ENCODE measurements around the gene TIPARP.
"Not testable (repeated sequence)": the region's sequence is repeated elsewhere in the genome, so short reads cannot be mapped to it uniquely, and the experiment has no call there.

The TIPARP gene

DNA sequence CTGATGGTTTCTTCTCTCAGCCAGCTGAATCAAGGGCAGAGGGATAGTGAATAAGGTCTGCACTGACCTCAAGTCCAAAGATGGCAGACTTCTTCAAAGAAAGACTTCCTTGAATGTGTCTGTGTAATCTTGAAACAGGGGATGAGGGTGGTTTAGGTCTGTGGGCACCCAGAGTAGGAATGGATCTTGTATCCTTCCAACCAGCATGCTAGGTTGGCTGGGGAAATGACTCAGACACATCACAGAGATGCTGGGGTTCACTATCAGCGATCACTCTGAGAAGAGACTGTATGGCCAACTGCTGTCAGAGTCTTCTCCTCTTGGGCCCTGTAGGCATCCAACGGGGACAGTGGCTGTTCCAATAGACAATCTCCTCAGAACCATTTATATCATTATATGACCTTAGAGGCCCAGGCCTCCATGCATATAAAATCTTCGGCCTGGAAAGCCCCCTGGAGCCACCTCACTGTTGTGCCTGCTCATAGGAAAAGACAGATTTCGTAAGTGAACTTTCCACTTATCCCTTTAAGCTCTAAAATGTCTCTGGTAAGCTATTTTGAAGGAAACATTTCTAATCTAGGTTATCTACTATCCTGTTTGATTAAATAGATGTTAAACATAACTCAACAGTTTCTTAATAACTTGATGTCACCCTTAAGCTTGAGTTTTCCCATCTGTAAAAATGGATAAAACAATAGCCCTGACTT lies 58.5 kb downstream of the TIPARP start:
- TF ChIP-seq CTCF (IDR thresholded peaks at IDR 0.05; ENCODE audit: low read depth, low read length), result no peak
- in situ Hi-C loops (cut with HindIII; ENCODE audit: low sequenced_read_pairs), result no loop called here
- H3K4me3 ChIP-seq (ENCODE audit: low read depth, low read length), result no peak overlapping the region
- no peak for DNase-seq (ENCODE audit: low read depth, low spot score)

DNA sequence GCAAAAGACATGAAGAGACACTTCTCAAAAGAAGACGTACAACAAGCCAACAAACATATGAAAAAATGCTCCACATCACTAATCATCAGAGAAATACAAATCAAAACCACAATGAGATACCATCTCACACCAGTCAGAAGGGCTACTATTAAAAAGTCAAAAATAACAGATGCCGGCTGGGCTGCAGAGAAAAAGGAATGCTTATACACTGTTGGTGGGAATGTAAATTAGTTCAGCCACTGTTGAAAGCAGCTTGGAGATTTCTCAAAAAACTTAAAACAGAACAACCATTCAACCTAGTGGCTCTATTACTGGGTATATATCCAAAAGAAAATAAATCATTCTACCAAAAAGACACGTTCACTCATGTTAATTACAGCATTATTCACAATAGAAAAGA lies 60.3 kb downstream of the TIPARP start:
- in situ Hi-C loops (cut with HindIII; ENCODE audit: low sequenced_read_pairs), result not testable (repeated sequence)

GRCh38 chr3:156735471-156735870 lies 61.1 kb downstream of the TIPARP start:
- in situ Hi-C loops (cut with HindIII; ENCODE audit: low sequenced_read_pairs), result no loop called here
- TF ChIP-seq CTCF (IDR thresholded peaks at IDR 0.05; ENCODE audit: low read depth, low read length), result no peak
- DNase-seq (ENCODE audit: low read depth, low spot score), result no peak
- no peak overlapping the region for H3K4me3 ChIP-seq (ENCODE audit: low read depth, low read length)

More for the DNA sequence above, 60.3 kb downstream of the TIPARP start:
- DNase-seq (ENCODE audit: low read depth, low spot score); H3K4me3 ChIP-seq (ENCODE audit: low read depth, low read length): not testable (repeated sequence)

DNA sequence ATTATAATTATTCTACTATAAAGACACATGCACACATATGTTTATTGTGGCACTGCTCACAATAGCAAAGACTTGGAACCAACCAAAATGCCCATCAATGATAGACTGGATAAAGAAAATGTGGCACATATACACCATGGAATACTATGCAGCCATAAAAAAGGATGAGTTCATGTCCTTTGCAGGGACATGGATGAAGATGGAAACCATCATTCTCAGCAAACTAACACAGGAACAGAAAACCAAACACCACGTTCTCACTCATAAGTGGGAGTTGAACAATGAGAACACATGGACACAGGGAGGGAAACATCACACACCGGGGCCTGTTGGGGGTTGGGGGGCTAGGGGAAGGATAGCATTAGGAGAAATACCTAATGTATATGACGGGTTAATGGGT lies 62.7 kb downstream of the TIPARP start:
- in situ Hi-C loops (cut with HindIII; ENCODE audit: low sequenced_read_pairs); H3K4me3 ChIP-seq (ENCODE audit: low read depth, low read length); DNase-seq (ENCODE audit: low read depth, low spot score): not testable (repeated sequence)

DNA sequence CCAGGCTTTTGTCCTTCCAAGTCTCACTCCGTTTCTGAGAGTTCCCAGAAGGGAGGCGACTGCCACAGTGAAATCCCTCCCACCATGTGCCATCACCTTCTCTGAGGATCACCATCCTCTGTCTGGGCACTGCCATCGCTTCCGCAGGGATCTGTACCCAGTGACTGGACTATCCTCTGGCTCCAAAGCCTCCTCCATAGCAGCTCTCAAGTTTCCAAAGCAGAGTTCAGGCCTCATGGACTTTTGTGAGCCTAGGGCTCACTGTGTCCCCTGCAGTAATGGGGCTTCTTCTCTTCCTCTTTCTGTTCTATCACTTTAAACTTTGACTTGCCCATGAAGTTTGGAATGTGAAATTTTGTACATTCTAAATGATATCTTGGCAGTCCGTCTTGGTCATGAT lies 63.9 kb downstream of the TIPARP start:
- no peak for DNase-seq (ENCODE audit: low read depth, low spot score)
- H3K4me3 ChIP-seq (ENCODE audit: low read depth, low read length), result no peak overlapping the region
- no peak for TF ChIP-seq CTCF (IDR thresholded peaks at IDR 0.05; ENCODE audit: low read depth, low read length)
- in situ Hi-C loops (cut with HindIII; ENCODE audit: low sequenced_read_pairs), result no loop called here

- H3K4me3 ChIP-seq (ENCODE audit: low read depth, low read length), result no peak overlapping the region
- no peak for DNase-seq (ENCODE audit: low read depth, low spot score)
- no peak for TF ChIP-seq CTCF (IDR thresholded peaks at IDR 0.05; ENCODE audit: low read depth, low read length)
- in situ Hi-C loops (cut with HindIII; ENCODE audit: low sequenced_read_pairs), result no loop called here
Measured at GRCh38 chr3:156739976-156740375, 65.6 kb downstream of the TIPARP start.

- H3K4me3 ChIP-seq (ENCODE audit: low read depth, low read length); in situ Hi-C loops (cut with HindIII; ENCODE audit: low sequenced_read_pairs); DNase-seq (ENCODE audit: low read depth, low spot score): not testable (repeated sequence)
Measured at GRCh38 chr3:156740581-156740980, 66.2 kb downstream of the TIPARP start.

DNA sequence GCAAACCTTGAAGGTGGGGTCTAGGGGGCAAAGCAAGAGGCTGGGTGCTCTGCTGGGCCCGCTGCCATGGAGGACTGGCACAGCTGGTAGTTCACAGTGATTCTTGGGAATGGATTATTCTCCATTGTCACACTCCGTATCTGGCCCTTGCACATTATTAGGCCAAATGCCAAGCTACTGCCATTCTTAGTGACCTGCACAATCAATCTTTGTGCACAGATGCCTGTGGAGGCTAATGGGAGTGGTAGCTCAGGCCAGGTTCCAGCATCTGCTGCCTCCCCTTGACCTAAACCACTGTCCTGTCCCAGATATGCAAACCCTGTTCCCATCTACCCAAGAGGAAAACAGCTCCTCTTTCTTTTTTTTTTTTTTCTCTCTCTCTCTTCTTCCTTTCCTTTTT lies 67.5 kb downstream of the TIPARP start:
- no peak overlapping the region for H3K4me3 ChIP-seq (ENCODE audit: low read depth, low read length)
- DNase-seq (ENCODE audit: low read depth, low spot score), result no peak
- in situ Hi-C loops (cut with HindIII; ENCODE audit: low sequenced_read_pairs), result no loop called here
- no peak for TF ChIP-seq CTCF (IDR thresholded peaks at IDR 0.05; ENCODE audit: low read depth, low read length)
